NAMALWA (cell line): Measurements from ENCODE around the gene RELT.
A peak's percentile ranks its signal among the peaks of the same experiment; 100 is the strongest.

Experiments used
- DNase-seq: peaks from one replicate; pipeline ENCODE4 v3.0.0-alpha.2; 2015; ENCODE audit warnings: low spot score

Gene RELT, protein sequence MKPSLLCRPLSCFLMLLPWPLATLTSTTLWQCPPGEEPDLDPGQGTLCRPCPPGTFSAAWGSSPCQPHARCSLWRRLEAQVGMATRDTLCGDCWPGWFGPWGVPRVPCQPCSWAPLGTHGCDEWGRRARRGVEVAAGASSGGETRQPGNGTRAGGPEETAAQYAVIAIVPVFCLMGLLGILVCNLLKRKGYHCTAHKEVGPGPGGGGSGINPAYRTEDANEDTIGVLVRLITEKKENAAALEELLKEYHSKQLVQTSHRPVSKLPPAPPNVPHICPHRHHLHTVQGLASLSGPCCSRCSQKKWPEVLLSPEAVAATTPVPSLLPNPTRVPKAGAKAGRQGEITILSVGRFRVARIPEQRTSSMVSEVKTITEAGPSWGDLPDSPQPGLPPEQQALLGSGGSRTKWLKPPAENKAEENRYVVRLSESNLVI

GRCh38 chr11:73376160-73376802 lies at the start of gene RELT:
Gene RELT, plus strand, starts transcription at chr11:73376399. Its CDS starts 12,738 bp downstream, at chr11:73389137.
- peak; percentile 94 for DNase-seq

DNA sequence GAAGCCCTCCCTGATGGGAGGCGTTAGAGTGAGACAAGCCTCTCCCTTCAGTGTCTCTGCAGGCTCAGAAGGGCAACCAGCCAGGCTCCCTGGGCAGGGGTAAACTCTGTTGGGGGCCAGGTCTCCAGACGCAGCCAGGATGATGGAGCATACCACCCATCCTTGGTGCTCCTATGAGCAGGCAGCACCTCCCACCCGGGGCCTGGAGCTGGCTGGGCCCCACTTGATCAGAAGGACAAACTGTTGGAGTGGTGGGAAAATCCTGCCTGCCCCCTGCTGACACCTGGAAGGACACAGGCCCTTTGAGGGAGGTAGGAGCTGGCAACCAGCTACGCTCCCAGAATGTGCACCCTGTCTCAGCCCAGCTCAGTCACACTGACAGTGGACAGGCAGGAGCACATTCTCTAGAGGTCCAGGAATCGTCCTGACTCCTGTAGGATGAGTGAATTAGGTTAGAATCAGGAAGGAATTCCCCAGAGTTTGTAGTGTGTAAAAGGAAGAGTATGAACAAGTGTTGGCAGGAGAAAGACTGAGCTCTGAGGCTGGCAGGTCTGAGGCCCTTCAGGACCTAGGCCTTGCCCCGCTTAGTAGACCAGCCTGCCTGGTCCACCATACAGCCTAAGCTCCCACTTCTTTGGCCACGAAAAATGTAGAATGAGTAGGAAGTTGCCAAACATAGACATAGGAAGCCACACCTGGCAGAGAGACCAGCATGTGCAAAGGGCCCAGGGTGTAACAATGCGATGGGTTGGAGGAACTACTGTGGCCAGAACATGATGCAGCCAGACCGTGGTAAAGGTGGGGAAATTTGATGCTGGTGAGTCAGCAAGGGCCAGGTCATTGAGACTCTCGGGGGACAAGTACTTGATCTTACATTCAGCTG lies 49.0 kb upstream of the RELT start:
- no peak for DNase-seq

DNA sequence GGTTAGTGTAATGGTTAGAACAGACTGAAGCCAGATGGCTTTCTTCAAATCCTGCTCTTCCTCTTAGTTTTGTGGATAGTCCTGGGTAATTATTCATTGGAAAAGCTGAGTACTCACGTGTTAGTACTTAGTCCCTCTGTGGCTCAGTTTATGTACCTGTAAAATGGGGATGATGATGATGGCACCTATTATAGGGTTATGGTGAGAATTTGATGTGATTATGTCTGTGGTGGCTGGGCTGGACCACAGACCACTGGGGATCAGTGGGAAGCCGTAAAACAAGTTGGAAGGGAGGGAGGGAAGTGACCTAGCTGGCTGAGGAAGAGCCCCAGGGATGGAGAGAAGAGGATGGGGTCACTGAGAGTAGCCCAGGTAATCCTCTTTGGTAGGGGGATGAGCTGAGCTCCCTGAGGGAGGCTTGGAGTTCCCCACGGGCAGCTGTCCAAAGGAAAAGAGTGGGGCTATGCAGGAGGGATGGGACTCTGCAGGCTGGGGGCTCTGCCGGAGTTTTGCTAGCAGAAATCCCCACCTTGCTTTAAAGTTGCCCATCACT lies 48.3 kb upstream of the RELT start:
- no peak for DNase-seq

DNA sequence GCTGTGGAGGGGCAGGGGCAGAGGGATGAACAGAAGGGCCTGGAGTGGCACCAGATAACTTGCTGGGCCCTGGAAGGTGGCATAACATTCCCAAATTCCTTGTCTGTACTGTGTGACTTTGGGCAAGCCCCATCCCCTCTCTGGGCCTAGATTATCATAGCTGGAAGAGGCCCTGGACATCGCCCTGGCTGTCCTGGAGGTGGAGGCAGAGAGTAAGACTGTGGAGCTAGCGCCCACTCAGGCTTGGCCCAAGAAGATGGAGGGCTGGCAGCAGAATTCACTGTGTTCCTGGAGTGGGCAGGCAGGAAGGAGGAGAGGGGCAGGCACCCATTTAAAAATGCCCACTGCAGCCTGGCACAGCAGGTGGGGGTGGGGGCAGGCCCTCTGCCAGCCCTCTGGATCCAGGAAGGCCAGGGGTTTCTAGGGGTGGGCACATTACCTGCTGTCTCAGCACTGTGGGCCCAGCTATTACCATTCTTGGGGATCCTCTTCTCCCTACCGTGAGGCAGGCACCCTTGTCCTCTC lies 45.6 kb upstream of the RELT start:
- DNase-seq: no peak

GRCh38 chr11:73331138-73331916 lies 44.9 kb upstream of the RELT start:
- no peak for DNase-seq

DNA sequence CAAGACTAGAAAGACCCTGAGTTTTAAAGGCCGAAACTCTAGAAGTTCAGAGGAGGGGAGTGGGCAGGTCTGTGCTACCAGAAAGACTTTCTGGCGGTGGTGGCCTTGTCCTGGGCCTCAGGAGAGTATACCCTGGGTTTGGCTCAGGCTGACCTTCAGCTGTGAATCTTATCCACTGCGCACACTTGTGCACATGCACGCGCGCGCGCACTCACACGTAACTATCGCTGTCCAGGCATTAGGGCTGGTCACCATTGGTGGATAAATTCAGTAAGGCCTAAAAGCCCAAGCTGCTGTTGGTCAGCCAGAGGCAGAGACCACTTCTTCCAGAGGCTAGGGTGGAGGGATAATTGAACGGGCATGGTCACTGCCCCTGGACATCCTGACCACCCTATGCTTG lies 43.0 kb upstream of the RELT start:
- DNase-seq: no peak

GRCh38 chr11:73333640-73334383 lies 42.4 kb upstream of the RELT start:
- no peak for DNase-seq

DNA sequence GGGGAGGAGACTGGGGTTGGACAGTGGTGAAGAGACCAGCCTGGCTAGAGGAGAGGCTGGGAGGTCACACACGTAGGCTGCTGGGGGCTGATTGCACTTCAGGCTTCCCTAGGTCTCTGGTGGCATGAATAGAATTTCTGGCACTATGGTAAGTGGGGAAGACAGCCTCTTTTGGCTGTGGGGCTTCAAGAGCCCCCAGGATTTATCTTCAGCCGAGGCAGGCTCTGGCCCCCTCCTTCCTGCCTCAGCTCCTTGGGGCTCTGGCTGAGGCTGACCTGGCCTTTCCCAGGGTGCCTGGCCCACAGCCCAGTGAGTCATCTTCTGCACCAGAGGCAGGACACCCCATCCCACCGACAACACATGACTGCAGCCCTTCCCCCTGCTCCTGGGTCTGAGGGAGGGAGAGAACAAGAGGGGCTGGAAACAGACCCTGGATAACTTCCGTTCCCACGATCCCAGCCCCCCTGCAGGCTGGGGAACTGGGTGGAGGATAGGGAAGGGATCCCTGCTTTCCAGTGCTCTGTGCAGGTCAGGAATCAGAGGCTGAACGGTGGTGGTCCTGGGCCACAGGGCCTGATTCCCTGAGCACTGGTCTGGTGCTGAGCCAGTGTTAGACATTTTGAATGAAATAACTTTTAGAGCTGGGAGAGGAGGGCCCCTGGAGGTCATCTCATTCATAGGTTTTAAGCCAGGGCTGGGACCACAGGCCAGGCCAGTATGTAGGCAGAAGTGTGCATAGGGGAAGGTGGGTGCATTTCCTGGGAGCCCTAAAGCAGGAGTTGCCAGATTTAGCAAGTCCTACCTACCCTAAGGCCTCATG lies 41.6 kb upstream of the RELT start:
- DNase-seq: no peak

DNA sequence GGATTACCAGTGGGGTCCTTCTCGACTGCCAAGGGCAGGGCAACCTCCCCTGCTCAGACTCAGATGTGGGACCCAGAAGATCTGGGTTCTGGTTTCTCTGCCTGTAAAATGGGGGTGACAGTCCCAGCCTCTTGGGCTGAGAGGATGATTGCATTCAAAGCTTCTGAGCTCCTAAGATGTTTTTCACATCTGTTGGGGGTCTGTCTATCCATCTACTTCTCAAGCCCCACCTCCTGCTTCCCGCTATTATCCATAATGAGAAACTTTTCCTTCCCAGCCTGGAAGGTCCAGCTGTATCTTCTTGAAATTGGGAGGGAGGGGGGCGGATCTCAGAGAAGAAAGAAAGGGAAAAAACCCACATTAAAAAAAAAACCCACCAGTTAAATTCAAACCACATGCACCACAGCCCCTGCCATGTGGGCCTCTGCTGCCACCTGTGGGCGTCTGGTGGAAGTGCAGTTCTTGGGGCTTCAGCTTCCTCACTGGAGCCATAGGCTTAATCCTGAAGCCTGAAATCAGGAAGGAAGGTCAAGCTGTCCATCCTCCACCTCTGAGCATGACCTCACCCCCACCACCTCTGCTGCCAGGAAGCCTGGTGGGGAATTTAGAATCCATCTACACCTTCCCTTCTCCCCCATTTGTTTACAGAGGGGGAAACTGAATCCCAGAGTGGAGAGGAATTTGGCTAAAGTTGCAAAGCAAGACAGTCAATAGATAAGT lies 40.8 kb upstream of the RELT start:
- DNase-seq: peak; percentile 83

GRCh38 chr11:73337846-73338245 lies 38.4 kb upstream of the RELT start:
- DNase-seq: no peak

- DNase-seq: no peak
Observed at GRCh38 chr11:73338279-73338678, 37.9 kb upstream of the RELT start.

DNA sequence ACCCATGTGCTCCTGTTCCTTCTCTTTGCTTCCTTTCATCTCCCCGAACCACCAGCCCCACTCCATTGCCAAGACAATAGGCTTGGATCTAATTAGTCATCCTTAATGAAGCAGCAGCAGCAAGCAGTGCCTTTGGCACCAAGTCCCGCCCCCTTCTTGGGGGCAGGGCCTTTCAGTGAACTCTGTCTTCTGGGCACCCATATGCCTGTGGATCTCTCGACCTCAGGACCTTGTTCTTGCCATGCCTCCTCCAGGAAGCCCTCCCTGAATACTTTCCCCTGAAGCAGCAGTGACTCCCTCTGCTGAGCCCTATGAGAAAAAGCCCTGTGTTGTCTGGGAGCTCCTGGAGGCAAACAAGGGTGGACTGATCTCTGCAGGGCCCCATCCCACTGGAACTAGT lies 36.0 kb upstream of the RELT start:
- DNase-seq: no peak

GRCh38 chr11:73342633-73343032 lies 33.6 kb upstream of the RELT start:
- no peak for DNase-seq

DNA sequence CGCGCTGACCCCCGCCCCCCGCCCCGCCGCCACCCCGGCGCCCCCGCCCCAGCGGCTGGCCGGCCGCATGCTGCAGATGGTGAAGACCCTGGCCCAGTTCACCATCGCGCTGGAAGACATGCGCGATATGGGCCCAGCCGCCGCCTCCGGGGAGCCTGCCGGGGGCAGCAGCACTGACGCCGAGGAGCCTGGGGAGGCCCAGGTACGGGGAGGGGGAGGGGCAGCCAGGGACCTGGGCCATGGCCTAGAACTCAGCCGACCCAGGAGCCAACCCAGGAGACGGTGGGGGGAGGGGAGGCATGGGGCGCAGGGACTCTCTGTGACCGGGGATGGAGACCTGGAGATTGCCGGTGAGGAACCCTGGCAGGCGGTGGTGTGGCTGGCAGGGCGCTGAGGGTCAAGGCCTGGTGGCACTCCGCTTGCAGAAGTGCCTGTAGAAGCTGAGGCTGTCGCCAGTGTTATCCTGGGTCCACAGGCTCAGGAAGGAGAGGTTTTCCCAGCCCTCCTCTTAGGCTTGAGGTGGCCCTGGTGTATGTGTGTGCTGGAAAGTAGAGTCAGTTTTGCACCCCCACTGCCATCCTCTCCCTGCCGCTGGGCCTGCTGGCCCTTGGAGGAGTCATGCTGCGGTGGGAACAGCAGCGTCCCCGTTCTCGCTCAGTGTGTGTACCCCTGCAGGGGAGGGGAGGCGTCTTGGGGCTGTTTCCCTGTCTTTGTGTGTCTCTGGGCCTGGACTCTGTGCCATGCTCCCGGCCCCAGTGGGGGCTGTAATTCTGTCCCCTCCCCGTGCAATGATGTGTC lies 32.9 kb upstream of the RELT start:
- no peak for DNase-seq

GRCh38 chr11:73344191-73344607 lies 32.0 kb upstream of the RELT start:
- no peak for DNase-seq

DNA sequence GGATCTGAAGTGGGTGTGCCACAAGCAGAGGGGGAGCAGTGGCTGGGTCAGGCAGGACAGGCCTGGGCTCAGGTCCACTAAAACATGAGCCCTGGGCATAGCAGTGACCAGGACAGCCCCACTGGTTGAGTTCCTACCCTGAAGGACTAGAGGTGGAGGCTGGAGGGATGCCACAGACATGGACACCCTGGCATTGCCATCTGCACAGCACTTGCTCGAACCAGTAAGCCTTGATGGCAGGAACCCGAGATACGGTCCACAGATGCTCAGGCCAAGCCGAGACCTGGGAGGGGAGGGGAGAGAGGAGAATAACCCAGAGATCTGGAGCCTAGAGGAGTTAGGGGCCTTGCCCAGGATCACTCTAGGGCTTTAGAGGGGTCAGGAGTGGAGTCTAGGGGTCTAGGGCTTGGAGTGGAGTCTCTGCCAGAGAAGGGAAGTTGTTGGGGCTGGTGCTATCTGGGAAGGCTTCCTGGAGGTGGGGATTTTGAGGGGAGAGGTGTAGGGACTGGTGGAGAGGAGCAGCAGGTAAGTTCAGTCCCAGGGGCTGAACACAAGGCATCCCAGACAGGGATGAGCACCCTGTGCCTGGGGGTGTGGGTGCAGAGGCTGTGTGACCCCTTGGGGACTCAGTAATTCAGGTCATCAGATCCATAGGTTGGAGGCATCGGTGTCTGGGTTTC lies 30.6 kb upstream of the RELT start:
- DNase-seq: no peak

GRCh38 chr11:73346186-73346935 lies 29.8 kb upstream of the RELT start:
- no peak for DNase-seq
